Measurements from ENCODE around the gene TLR10.

- TF ChIP-seq CTCF (conservative IDR thresholded peaks at IDR 0.05; ENCODE audit: low read length), result no peak
- TF ChIP-seq EZH2phosphoT487 (IDR thresholded peaks at IDR 0.05; ENCODE audit: borderline replicate concordance), result no peak
Measured at GRCh38 chr4:38800961-38801450, 18.2 kb upstream of the TLR10 start.
